GM23248 (cell line): ENCODE results near the gene IPP. TPM values are rescaled to one million over a fixed set of nuclear protein-coding genes. Genes with fewer than 3 reads are reported as not detected.

ENCODE experiments used
- DNase-seq: peaks from one replicate; pipeline ENCODE4 v3.0.0-alpha.2; 2015
- H2AFZ ChIP-seq: fragments of 200-600 bp; sonication (generic); 2 replicates; pipeline ENCODE4 v1.6.1; 2016; ENCODE audit warnings: antibody characterized with exemption
- H3F3A ChIP-seq: fragments of 200-600 bp; sonication (generic); 2 replicates; pipeline ENCODE4 v1.6.1; 2016; ENCODE audit warnings: mild to moderate bottlenecking, antibody characterized with exemption, mixed run types; ENCODE audit not compliant: insufficient read depth
- H3K27ac ChIP-seq: fragments of 200-600 bp; sonication (generic); 2 replicates; pipeline ENCODE4 v1.5.1; 2016; ENCODE audit warnings: mild to moderate bottlenecking
- H3K27me3 ChIP-seq: fragments of 200-600 bp; sonication (generic); replicated peaks from 2 replicates; pipeline ENCODE4 v1.6.1; 2016; ENCODE audit warnings: mild to moderate bottlenecking; ENCODE audit not compliant: insufficient read depth
- H3K36me3 ChIP-seq: fragments of 200-600 bp; sonication (generic); 2 replicates; pipeline ENCODE4 v1.6.1; 2016; ENCODE audit warnings: low read depth, mild to moderate bottlenecking
- H3K4me1 ChIP-seq: fragments of 200-600 bp; sonication (generic); 2 replicates; pipeline ENCODE4 v1.6.1; 2016; ENCODE audit warnings: mild to moderate bottlenecking; ENCODE audit not compliant: insufficient read depth
- H3K4me2 ChIP-seq: fragments of 200-600 bp; sonication (generic); one replicate; pipeline ENCODE4 v1.6.1; 2016; ENCODE audit warnings: mild to moderate bottlenecking; ENCODE audit not compliant: unreplicated experiment
- H3K4me3 ChIP-seq: fragments of 200-600 bp; sonication (generic); 2 replicates; pipeline ENCODE4 v1.5.1; 2016; ENCODE audit warnings: mild to moderate bottlenecking
- H3K79me2 ChIP-seq: fragments of 200-600 bp; sonication (generic); 2 replicates; pipeline ENCODE4 v1.6.1; 2016; ENCODE audit warnings: mild to moderate bottlenecking; ENCODE audit not compliant: insufficient read depth
- H3K9ac ChIP-seq: fragments of 200-600 bp; sonication (generic); 2 replicates; pipeline ENCODE4 v1.6.1; 2016; ENCODE audit warnings: mild to moderate bottlenecking
- H3K9me2 ChIP-seq: fragments of 200-600 bp; sonication (generic); 2 replicates; pipeline ENCODE4 v1.6.1; 2016; ENCODE audit warnings: mixed run types, mild to moderate bottlenecking, moderate library complexity; ENCODE audit not compliant: insufficient read depth
- H3K9me3 ChIP-seq: fragments of 200-600 bp; sonication (generic); one replicate; pipeline ENCODE4 v1.6.1; 2017; ENCODE audit warnings: low read depth
- H4K20me1 ChIP-seq: fragments of 200-600 bp; sonication (generic); 2 replicates; pipeline ENCODE4 v1.6.0; 2016; ENCODE audit not compliant: insufficient read depth
- EZH2 ChIP-seq: fragments of 200-600 bp; sonication (generic); IDR thresholded peaks from 2 replicates; pipeline ENCODE4 v1.6.1; 2018; ENCODE audit warnings: antibody characterized with exemption, mild to moderate bottlenecking; ENCODE audit not compliant: insufficient read depth, poor library complexity, severe bottlenecking
- EZH2phosphoT487 ChIP-seq: fragments of 200-600 bp; sonication (generic); IDR thresholded peaks from 2 replicates; pipeline ENCODE4 v1.6.1; 2018; ENCODE audit warnings: antibody characterized with exemption, moderate library complexity, mild to moderate bottlenecking, low read depth; ENCODE audit not compliant: insufficient read depth
- WGBS, 2 experiments: methylation state at CpG; one replicate each; pipeline ENCODE4 v1.1.6; 2015 to 2017; ENCODE audit warnings: low lambda C conversion rate in 2 of 2, low coverage in 1 of 2; ENCODE audit errors: missing lambda C conversion rate in 2 of 2; 5-methylcytosine and 5-hydroxymethylcytosine counted together
- in situ Hi-C: fragments of 300-500 bp; cut with MboI; formaldehyde crosslinking; loops from 2 replicates; pipeline ENCODE4 v1.15.0; 2020
- polyA plus RNA-seq: library from polyadenylated mRNA; unstranded; fragments of >200 nt; fragmentation: Nextera tagmentation; extraction: Ambion mirVana; gene quantifications from 2 replicates; pipeline ENCODE4 v1.2.1, GENCODE V29; 2016
- total RNA-seq: library from RNA; depleted of rRNA; stranded (reverse); fragments of >200 nt; shearing (Covaris generic); gene quantifications from 2 replicates; pipeline ENCODE4 v1.2.3, GENCODE V29; 2014

IPP gene
- total and polyA plus RNA-seq, 2 experiments from 2014 or later = 17.0 to 19.3 TPM

- Histone ChIP-seq H3K27me3 (no peaks in the 10 kb centered on the region), H3K36me3 (no peaks in the 10 kb centered on the region)
Observed at GRCh38 chr1:45666836-45667235, 83.6 kb downstream of the IPP start.

GRCh38 chr1:45660336-45660735 lies 90.1 kb downstream of the IPP start:
- 0 out of 2 replicates have a peak, but pooled peaks cover 4% of the 10 kb centered on the region for H4K20me1 ChIP-seq
- no peaks in the 10 kb centered on the region for H3K9me2 ChIP-seq
- DNase-seq = no peak

More at GRCh38 chr1:45666836-45667235, 83.6 kb downstream of the IPP start:
- no peaks in the 10 kb centered on the region for H3K9me2 ChIP-seq
- H3K4me2 ChIP-seq = no peak overlapping the region
- H2AFZ ChIP-seq = no peak overlapping the region
- no peak for DNase-seq
- H3K4me1 ChIP-seq = peaks cover 25% of the 10 kb centered on the region
- peaks cover 100% of the 10 kb centered on the region for H3K79me2 ChIP-seq
- WGBS, 2 experiments = 76 to 82% methylated on average over 2 of the region's 2 CpGs
- no peak overlapping the region for H3K9ac ChIP-seq
- no peaks in the 10 kb centered on the region for H3K9me3 ChIP-seq
- H3K27ac ChIP-seq = no peak overlapping the region
- in situ Hi-C loops = no loop called here
- H3K4me3 ChIP-seq = no peak overlapping the region
- H4K20me1 ChIP-seq = peaks cover 25% of the 10 kb centered on the region; the same call in 1 of the 2 replicates
- no peak for TF ChIP-seq EZH2phosphoT487
- no peak for TF ChIP-seq EZH2
- H3F3A ChIP-seq = peaks cover 24% of the 10 kb centered on the region

GRCh38 chr1:45659222-45659621 lies 91.2 kb downstream of the IPP start:
- no peak for DNase-seq
- no peaks in the 10 kb centered on the region for H3K9me2 ChIP-seq
- H3K9me3 ChIP-seq = no peaks in the 10 kb centered on the region
- no peak overlapping the region for H3K4me3 ChIP-seq
- no peak overlapping the region for H3K9ac ChIP-seq
- H3F3A ChIP-seq = no peaks in the 10 kb centered on the region
- H3K79me2 ChIP-seq = peaks cover 91% of the 10 kb centered on the region
- peaks cover 5% of the 10 kb centered on the region; the same call in 1 of the 2 replicates for H3K4me1 ChIP-seq
- peaks cover 57% of the 10 kb centered on the region for H3K36me3 ChIP-seq
- H3K27ac ChIP-seq = no peak overlapping the region
- in situ Hi-C loops = no loop called here
- H3K27me3 ChIP-seq = no peaks in the 10 kb centered on the region
- WGBS, 2 experiments = 97 to 98% methylated on average over 2 of the region's 2 CpGs
- TF ChIP-seq EZH2 = no peak
- no peak for TF ChIP-seq EZH2phosphoT487
- no peak overlapping the region for H3K4me2 ChIP-seq
- no peak overlapping the region for H2AFZ ChIP-seq
- 0 out of 2 replicates have a peak, but pooled peaks cover 4% of the 10 kb centered on the region for H4K20me1 ChIP-seq

More at GRCh38 chr1:45660336-45660735, 90.1 kb downstream of the IPP start:
- in situ Hi-C loops = no loop called here
- no peak overlapping the region for H3K27ac ChIP-seq
- no peak overlapping the region for H3K9ac ChIP-seq
- H3K4me2 ChIP-seq = no peak overlapping the region
- no peaks in the 10 kb centered on the region for H3K27me3 ChIP-seq
- 50 to 62% methylated on average over 2 of the region's 2 CpGs for WGBS, 2 experiments
- peaks cover 98% of the 10 kb centered on the region for H3K79me2 ChIP-seq
- no peak overlapping the region for H2AFZ ChIP-seq
- TF ChIP-seq EZH2phosphoT487 (no peak), EZH2 (no peak)
- H3K4me3 ChIP-seq = no peak overlapping the region
- H3K36me3 ChIP-seq = peaks cover 46% of the 10 kb centered on the region
- no peaks in the 10 kb centered on the region for H3K9me3 ChIP-seq
- H3F3A ChIP-seq = no peaks in the 10 kb centered on the region
- no peaks in the 10 kb centered on the region; the same call in 1 of the 2 replicates for H3K4me1 ChIP-seq

DNA sequence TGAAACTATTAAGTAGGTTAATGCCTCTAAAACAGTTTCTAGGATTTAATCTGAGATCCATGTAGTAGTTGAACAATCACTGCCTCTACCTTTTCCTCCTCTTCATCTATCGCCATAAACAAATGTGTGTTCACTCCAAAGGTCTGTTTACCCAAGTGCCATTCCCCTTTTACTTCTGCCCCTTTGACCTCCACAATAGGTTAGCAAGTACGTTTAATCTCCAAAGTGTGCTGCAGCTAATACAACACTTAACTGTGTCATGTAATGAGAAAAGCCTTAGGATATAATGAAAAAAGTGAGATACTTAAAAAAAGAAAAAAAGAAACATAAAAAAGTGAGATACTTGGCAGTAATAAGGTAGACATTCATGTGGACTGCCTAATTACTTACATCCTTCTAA lies 92.3 kb downstream of the IPP start:
- H3K9me2 ChIP-seq = no peaks in the 10 kb centered on the region
- 0 out of 2 replicates have a peak, but pooled peaks cover 4% of the 10 kb centered on the region for H4K20me1 ChIP-seq
- DNase-seq = no peak
- peaks cover 67% of the 10 kb centered on the region for H3K36me3 ChIP-seq
- peaks cover 90% of the 10 kb centered on the region for H3K79me2 ChIP-seq
- no peak overlapping the region for H3K4me2 ChIP-seq
- in situ Hi-C loops = no loop called here
- H3K27ac ChIP-seq = no peak overlapping the region
- TF ChIP-seq EZH2 = no peak
- no peak for TF ChIP-seq EZH2phosphoT487
- no peak overlapping the region for H3K4me3 ChIP-seq
- 68 to 80% methylated on average over 2 of the region's 2 CpGs for WGBS, 2 experiments
- H3K9me3 ChIP-seq = no peaks in the 10 kb centered on the region
- no peaks in the 10 kb centered on the region for H3F3A ChIP-seq
- peaks cover 5% of the 10 kb centered on the region; the same call in 1 of the 2 replicates for H3K4me1 ChIP-seq
- no peak overlapping the region for H3K9ac ChIP-seq
- no peaks in the 10 kb centered on the region for H3K27me3 ChIP-seq
- H2AFZ ChIP-seq = no peak overlapping the region
